ENCODE data around the gene FAM131B.

The FAM131B gene

DNA sequence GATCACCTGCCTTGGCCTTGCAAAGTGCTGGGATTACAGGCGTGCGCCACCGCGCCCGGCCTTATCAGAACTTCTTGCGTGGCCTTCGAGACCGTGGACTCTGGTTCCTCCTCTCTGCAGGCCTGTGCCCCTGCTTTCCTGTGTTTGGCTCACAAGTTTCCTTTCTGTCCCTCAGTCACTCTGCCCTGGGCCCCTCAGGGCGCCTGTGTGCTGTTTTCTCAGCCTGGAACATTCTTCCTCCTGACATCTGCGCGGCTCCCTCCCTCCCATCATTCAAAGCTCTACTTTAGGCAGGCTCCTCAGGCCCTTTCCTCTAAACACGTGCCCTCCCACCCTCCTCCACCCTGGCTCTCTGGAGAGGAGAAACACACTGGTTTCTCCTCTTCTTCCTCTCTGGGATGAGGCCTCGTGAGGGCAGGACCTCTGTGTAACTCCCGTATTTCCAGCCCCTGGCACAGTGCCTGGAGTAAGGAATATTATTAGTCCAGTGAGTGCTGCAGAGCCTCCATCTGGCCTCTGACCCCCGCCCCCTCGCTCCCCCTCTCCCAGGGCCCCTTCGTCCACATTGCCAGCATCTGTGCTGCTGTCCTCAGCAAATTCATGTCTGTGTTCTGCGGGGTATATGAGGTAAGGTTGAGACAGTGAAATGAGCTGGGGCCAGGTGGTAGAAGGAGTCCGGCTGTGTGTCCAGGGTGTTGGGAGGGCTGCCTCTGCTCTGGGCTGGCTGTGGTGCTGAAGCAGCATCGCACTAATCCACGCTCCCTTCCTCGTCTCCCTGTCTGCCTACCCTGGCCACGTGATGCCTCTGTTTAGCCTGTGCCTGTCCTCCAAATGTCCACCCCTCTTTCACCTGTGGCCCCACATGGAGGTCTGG is 39.5 kb downstream of the FAM131B start:
- DNase-seq (ENCODE audit: low spot score): no peak

DNA sequence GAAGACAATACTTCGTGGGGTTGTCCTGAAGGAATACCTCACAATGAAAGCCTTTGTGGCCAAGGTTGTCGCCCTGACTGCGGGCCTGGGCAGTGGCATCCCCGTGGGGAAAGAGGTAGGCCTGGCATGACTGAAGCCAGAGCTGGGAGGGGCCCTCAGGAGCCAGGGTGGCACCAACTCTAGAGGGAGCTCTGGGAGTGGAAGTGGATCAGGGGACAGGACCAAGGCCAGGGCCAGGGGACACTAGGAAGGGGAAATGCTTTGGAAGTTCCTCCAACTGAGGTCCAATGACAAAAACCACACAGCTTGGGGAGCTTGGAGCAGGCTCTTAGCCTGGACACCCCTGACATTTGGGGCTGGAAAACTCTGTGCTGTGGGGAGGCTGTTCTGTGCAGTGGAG is 40.8 kb downstream of the FAM131B start:
- no peak for DNase-seq (ENCODE audit: low spot score)

DNA sequence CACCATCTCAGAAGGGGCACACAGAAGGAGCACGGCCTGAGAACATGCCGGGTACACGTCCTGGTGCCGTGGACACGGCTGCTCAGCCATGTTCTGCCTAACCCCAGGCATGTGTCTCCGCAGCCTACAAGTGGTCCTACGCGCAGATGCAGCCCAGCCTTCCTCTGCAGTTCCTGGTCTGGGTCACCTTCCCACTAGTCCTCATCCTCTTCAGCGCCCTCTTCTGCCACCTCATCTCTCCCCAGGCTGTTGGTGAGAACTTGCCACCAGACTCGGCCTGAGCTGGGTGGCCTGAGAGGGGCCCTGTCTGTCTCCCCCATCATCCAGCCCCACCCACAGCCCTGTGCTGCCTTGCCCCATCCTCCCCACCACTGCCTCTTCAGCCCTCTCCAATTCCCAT is 41.3 kb downstream of the FAM131B start:
- DNase-seq (ENCODE audit: low spot score): no peak

DNA sequence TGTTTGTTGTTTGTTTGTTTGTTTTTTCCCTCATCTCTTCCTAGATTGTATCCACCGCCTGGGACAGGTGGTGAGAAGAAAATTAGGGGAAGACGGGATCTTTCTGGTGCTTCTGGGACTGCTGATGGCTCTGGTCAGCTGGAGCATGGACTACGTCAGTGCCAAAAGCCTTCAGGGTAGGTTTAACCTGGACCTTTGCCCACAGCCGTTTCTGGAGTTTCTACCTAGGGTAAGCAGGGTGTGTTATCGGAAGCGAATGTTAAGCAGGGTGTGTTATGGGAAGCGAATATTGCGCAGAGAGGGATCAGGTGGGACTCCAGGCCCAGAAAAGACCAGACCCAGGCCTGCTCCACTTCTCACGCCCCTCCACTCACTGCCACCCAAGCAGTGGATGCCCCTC is 41.9 kb downstream of the FAM131B start:
- no peak for DNase-seq (ENCODE audit: low spot score)

DNA sequence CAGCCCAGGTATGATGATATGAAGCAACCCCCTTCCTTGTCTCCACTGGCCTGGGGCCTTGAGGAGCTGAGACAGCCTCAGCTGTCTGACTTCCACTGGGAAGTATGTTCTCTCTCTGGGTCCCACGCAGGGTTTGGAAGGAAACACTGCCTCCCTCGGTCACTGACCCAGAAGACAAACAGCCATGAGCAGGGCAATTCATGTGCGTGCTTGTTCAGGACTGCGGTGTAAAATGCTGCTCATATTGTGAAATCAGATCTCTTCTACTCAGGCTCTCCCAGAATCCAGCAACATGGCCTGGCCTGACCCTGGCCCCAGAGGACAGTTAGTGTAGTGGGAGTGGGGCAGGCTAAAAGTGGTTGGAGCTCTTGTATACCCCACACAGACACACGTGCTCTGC is 43.9 kb downstream of the FAM131B start:
- no peak for DNase-seq (ENCODE audit: low spot score)

DNA sequence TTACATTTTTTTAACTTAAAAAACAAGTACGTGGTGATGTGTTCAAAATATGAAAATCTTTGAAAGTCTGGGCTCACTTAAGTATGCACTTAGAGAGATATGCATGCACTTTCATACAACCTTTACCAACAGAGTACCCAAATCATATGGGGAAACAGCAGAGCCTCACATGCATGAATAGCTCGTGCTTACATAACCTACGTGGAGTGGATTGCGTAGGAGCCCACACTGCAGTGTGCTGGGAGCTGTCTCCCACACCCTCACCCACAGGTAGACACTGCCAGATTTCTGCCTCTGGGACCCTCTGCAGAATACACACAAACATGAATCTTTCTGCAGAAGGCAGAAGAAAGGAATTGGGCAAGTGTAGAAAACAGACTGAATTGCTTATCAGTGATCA is 46.0 kb downstream of the FAM131B start:
- no peak for DNase-seq (ENCODE audit: low spot score)

DNA sequence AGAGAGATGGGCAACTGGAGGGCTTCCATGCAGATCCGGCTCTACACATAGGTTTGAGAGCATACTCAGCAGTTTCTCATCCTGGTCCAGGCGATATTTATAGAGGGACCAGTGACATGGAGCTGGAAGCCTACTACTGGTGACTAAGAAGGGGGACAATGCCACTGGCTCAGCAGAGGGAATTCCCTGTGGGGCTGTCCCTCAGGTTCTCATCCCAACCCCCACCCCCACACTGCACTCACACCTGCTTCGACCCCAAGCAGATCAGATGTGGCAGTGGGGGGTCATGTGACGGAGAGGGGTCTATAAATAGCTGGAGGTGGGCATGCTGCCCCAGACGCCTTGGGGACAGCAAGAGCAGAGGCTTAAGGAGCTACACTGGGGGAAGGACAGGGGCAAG is 46.7 kb downstream of the FAM131B start, which contains the start of gene CLCN1:
CLCN1 (plus strand) TSS at position 336 of the 400 bp plus-strand sequence. CDS start 102 bp downstream, outside the sequence.
- DNase-seq (ENCODE audit: low spot score): no peak

DNA sequence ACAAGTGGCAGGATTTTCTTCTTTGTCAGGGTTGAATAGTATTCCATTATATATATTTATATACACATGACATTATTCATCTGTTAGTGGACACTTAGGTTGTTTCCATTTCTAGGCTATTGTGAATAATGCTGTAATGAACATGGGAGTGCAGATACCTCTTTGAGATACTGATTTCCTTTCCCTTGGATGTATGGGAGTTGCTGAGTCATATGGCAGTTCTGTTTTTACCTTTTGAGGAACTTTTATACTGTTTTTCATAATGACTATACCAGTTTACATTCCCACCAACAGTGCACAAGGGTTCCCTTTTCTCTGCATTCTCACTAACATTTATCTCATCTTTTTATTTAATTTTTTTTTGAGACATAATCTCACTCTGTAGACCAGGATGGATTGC is 48.4 kb downstream of the FAM131B start:
- DNase-seq (ENCODE audit: low spot score): no peak

DNA sequence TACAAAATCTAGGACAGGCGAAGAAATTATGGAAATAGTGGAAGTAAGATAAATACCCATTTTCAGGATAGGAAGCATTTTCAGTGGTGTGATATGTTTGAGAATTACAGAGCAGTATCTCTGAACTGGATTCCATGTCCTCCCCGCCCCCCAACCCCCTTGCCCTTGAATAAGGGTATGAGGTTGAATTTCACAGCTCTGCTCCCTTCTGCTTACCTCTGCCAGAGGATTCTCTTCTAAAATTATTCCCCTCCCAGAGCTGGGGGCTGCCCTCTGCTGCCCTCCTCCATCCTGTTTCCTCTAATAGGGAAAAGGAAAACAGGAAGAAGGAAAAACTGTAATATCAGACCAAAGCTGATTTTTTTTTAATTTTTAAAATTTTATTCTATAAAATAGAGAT is 53.9 kb downstream of the FAM131B start:
- DNase-seq (ENCODE audit: low spot score): no peak

DNA sequence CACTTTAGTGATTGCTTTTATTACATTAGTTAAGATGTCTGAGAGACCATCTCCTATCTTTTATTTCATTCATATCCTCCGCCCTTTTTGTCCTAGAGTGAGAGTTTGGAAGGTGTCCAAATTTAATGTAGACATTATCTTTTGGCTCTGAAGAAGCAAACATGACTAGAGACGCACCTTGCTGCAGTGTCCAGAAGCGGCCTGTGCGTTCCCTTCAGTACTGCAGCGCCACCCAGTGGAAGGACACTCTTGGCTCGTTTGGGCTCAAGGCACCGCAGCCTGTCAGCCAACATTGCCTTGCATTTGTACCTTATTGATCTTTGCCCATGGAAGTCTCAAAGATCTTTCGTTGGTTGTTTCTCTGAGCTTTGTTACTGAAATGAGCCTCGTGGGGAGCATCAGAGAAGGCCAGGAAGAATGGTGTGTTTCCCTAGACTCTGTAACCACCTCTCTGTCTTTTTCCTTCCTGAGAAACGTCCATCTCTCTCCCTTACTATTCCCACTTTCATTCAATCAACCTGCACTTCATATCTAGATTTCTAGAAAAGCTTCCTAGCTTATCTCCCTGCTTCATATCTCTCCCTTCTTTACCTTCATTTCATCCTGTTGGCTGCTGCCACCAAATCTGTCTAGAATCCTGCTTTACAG is 57.0 kb downstream of the FAM131B start:
- peak; percentile 71 for DNase-seq (ENCODE audit: low spot score)

DNA sequence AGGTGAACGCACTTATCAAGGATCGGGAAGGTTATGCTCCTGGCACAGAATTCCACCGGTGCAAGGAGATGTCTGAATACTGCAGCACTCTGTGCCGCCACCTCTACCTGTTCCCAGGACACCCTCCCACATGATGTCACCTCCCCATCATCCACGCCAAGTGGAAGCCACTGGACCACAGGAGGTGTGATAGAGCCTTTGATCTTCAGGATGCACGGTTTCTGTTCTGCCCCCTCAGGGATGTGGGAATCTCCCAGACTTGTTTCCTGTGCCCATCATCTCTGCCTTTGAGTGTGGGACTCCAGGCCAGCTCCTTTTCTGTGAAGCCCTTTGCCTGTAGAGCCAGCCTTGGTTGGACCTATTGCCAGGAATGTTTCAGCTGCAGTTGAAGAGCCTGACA is 57.6 kb downstream of the FAM131B start:
- no peak for DNase-seq (ENCODE audit: low spot score)

DNA sequence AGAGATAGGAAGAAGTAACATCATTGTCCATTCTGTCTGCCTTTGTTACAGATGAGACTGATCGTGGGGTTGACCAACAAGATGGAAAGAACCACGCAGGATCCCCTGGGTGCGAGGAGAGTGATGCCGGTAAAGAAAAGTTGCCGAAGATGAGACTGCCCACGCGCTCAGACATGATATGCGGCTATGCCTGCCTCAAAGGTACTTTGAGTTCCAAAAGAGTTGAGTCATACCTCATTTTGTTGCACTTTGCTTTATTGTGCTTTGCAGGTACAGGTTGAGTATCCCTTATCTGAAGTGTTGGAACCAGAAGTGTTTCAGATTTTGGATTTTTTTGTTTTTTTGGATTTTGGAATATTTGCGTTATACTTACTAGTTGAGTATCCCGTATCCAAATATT is 58.8 kb downstream of the FAM131B start:
- DNase-seq (ENCODE audit: low spot score): no peak
